ENCODE measurements around the gene PSMD4.

- TF ChIP-seq POLR2A (IDR thresholded peaks at IDR 0.05) = no peak
- TF ChIP-seq CTCF (IDR thresholded peaks at IDR 0.05) = no peak
- TF ChIP-seq EP300 (IDR thresholded peaks at IDR 0.05) = no peak
- TF ChIP-seq POLR2AphosphoS5 (IDR thresholded peaks at IDR 0.05) = no peak
These were observed 56.5 kb downstream of the PSMD4 start for GRCh38 chr1:151311011-151311410.

Data from upper lobe of left lung (tissue), 4 donors.